Endodermal cell (in vitro differentiated cells): ENCODE results near the gene NACA2. TPM values are rescaled to one million over a fixed set of nuclear protein-coding genes. Genes with fewer than 3 reads are reported as not detected.

Experiments used
- DNase-seq: peaks from one replicate; pipeline ENCODE4 v3.0.0-alpha.2; 2017
- H3K27ac ChIP-seq: 2 replicates; pipeline ENCODE4 v1.5.1; 2013; ENCODE audit warnings: mild to moderate bottlenecking, low read depth, low read length, moderate library complexity
- H3K27me3 ChIP-seq: 2 replicates; pipeline ENCODE4 v1.6.1; 2013; ENCODE audit warnings: mild to moderate bottlenecking, low read length, moderate library complexity; ENCODE audit not compliant: insufficient read depth, control insufficient read depth, poor library complexity, severe bottlenecking
- H3K36me3 ChIP-seq: 2 replicates; pipeline ENCODE4 v1.7.0; 2013; ENCODE audit warnings: mild to moderate bottlenecking, low read length, moderate library complexity; ENCODE audit not compliant: control insufficient read depth, insufficient read depth
- H3K4me1 ChIP-seq: one replicate; pipeline ENCODE4 v1.7.0; 2013; ENCODE audit warnings: low read length; ENCODE audit not compliant: control insufficient read depth, insufficient read depth
- H3K4me3 ChIP-seq: 2 replicates; pipeline ENCODE4 v1.5.1; 2013; ENCODE audit warnings: mild to moderate bottlenecking, low read length, moderate library complexity
- H3K9ac ChIP-seq: 2 replicates; pipeline ENCODE4 v1.6.1; 2013; ENCODE audit warnings: mild to moderate bottlenecking, low read length, moderate library complexity; ENCODE audit not compliant: poor library complexity, severe bottlenecking; ENCODE audit errors: extremely low read depth
- H3K9me3 ChIP-seq: 2 replicates; pipeline ENCODE4 v1.6.1; 2013; ENCODE audit warnings: mild to moderate bottlenecking, low read length, moderate library complexity; ENCODE audit not compliant: control insufficient read depth
- H3K27ac Mint-ChIP-seq: 2 replicates; pipeline ENCODE4 v1.8.0; 2020; ENCODE audit warnings: mixed read lengths
- H3K27me3 Mint-ChIP-seq: 2 replicates; pipeline ENCODE4 v1.8.0; 2021; ENCODE audit warnings: mild to moderate bottlenecking, mixed read lengths; ENCODE audit not compliant: insufficient read depth
- H3K36me3 Mint-ChIP-seq: 2 replicates; pipeline ENCODE4 v1.8.0; 2020; ENCODE audit warnings: low read depth, mixed read lengths
- H3K4me1 Mint-ChIP-seq: 2 replicates; pipeline ENCODE4 v1.8.0; 2020; ENCODE audit warnings: mixed read lengths
- H3K4me3 Mint-ChIP-seq: 2 replicates; pipeline ENCODE4 v1.8.0; 2020; ENCODE audit warnings: mild to moderate bottlenecking, moderate library complexity, mixed read lengths
- H3K9me3 Mint-ChIP-seq: 2 replicates; pipeline ENCODE4 v1.8.0; 2020; ENCODE audit warnings: mild to moderate bottlenecking, mixed read lengths
- CTCF ChIP-seq: fragments of 200-600 bp; sonication (generic); conservative IDR thresholded peaks from 2 replicates; pipeline ENCODE4 v1.5.0; 2021; ENCODE audit warnings: antibody characterized with exemption, mild to moderate bottlenecking
- WGBS, 2 experiments: methylation state at CpG; one replicate each; pipeline versions ENCODE4 v1.1.5 to v1.1.7; 2013; ENCODE audit warnings: missing lambda C conversion rate in 2 of 2, mixed read lengths in 1 of 2; ENCODE audit not compliant: insufficient coverage in 1 of 2, insufficient read length in 1 of 2; 5-methylcytosine and 5-hydroxymethylcytosine counted together
- total RNA-seq, 2 donors: library from RNA; stranded (reverse); fragmentation: NEBNext Ultra II Directional in 1 of 2; extraction: Animal tissue kit (Norgen Biotek cat#: 25700) in 1 of 2; gene quantifications; 2 replicates in 1 of 2; 3 replicates in 1 of 2; pipeline ENCODE4 v1.2.1, GENCODE V29; 2021

NACA2 gene
- total RNA-seq, 2 donors from 2014 or later = not detected

- Mint-ChIP-seq H3K4me3 (no peak overlapping the region), H3K27ac (no peak overlapping the region), H3K36me3 (no peaks in the 10 kb centered on the region), H3K27me3 (no peaks in the 10 kb centered on the region), H3K9me3 (peaks cover 3% of the 10 kb centered on the region), H3K4me1 (no peaks in the 10 kb centered on the region)
- DNase-seq = peak; percentile 86
- Histone ChIP-seq H3K4me3 (no peak overlapping the region), H3K9me3 (peaks cover 6% of the 10 kb centered on the region), H3K27ac (no peak overlapping the region), H3K9ac (no peak overlapping the region), H3K36me3 (no peaks in the 10 kb centered on the region), H3K4me1 (no peaks in the 10 kb centered on the region), H3K27me3 (no peaks in the 10 kb centered on the region)
- TF ChIP-seq CTCF = peak; percentile 95
- WGBS, 2 experiments = 22% methylated on average over 3 of the region's 3 CpGs; no CpG with 5 or more reads in 1 of the 2 experiments
These were observed 45.0 kb upstream of the NACA2 start for GRCh38 chr17:61635913-61636432.

GRCh38 chr17:61634942-61635538 lies 44.0 kb upstream of the NACA2 start:
- Mint-ChIP-seq H3K9me3 (peaks cover 3% of the 10 kb centered on the region), H3K36me3 (no peaks in the 10 kb centered on the region), H3K27ac (no peak overlapping the region), H3K4me1 (no peaks in the 10 kb centered on the region), H3K4me3 (no peak overlapping the region), H3K27me3 (no peaks in the 10 kb centered on the region)
- WGBS, 2 experiments = 86 to 89% methylated on average over 2 to 5 of the region's 5 CpGs
- Histone ChIP-seq H3K27ac (no peak overlapping the region), H3K9ac (no peak overlapping the region), H3K4me1 (no peaks in the 10 kb centered on the region), H3K9me3 (peaks cover 6% of the 10 kb centered on the region), H3K27me3 (no peaks in the 10 kb centered on the region), H3K4me3 (no peak overlapping the region), H3K36me3 (no peaks in the 10 kb centered on the region)
- TF ChIP-seq CTCF = no peak
- no peak for DNase-seq

- no peak overlapping the region for H3K27ac ChIP-seq
- Mint-ChIP-seq H3K4me3 (no peak overlapping the region), H3K36me3 (no peaks in the 10 kb centered on the region), H3K9me3 (peaks cover 3% of the 10 kb centered on the region), H3K4me1 (no peaks in the 10 kb centered on the region), H3K27me3 (no peaks in the 10 kb centered on the region), H3K27ac (no peak overlapping the region)
- peaks cover 6% of the 10 kb centered on the region for H3K9me3 ChIP-seq
- no peaks in the 10 kb centered on the region for H3K27me3 ChIP-seq
- H3K9ac ChIP-seq = no peak overlapping the region
- no peak for TF ChIP-seq CTCF
- DNase-seq = no peak
- H3K36me3 ChIP-seq = no peaks in the 10 kb centered on the region
- no peaks in the 10 kb centered on the region for H3K4me1 ChIP-seq
- no peak overlapping the region for H3K4me3 ChIP-seq
These were observed 43.1 kb upstream of the NACA2 start for GRCh38 chr17:61634011-61634539.
